CD4-positive, alpha-beta T cell (primary cell): ENCODE data around the gene TMUB1. TPM values are rescaled to one million over a fixed set of nuclear protein-coding genes. Genes with fewer than 3 reads are reported as not detected.

Experiments used
- ATAC-seq: fragments of 200-7000 bp; cut with Tn5 transposase; one replicate; pipeline ENCODE4 v1.10.0; 2022; ENCODE audit warnings: mild to moderate bottlenecking; ENCODE audit not compliant: poor library complexity
- CTCF ChIA-PET: fragments of 350-600 bp; sonication (Branson Sonifier 250); formaldehyde crosslinking; loops from one replicate; lab custom pipeline; 2021; ENCODE audit warnings: antibody characterized with exemption, inconsistent platforms; lab: Charles Lee
- POLR2A ChIA-PET: fragments of 350-600 bp; sonication (Branson Sonifier 250); formaldehyde crosslinking; loops from one replicate; lab custom pipeline; 2021; ENCODE audit warnings: antibody characterized with exemption, inconsistent platforms; lab: Charles Lee
- DNase-seq, 14 experiments: peaks; one replicate each; pipeline ENCODE4 v3.0.0-alpha.2; 2013 to 2020; ENCODE audit warnings: mixed read lengths in 2 of 14
- H3K27ac ChIP-seq, 2 donors: one replicate each; pipeline versions ENCODE4 v1.5.1 to v1.7.0; 2013; ENCODE audit warnings: low read length in 2 of 2, low read depth in 1 of 2, mild to moderate bottlenecking in 1 of 2
- H3K27me3 ChIP-seq, 2 experiments: 1 replicate in 1 of 2; 2 replicates in 1 of 2; pipeline versions ENCODE4 v1.6.1 to v1.7.0; 2013; ENCODE audit warnings: low read length in 2 of 2, control low read depth in 1 of 2, mild to moderate bottlenecking in 1 of 2, moderate library complexity in 1 of 2; ENCODE audit not compliant: insufficient read depth in 2 of 2, control insufficient read depth in 1 of 2
- H3K36me3 ChIP-seq: one replicate; pipeline ENCODE4 v1.6.1; 2013; ENCODE audit warnings: low read length, control low read depth; ENCODE audit not compliant: insufficient read depth
- H3K4me1 ChIP-seq: one replicate; pipeline ENCODE4 v1.6.1; 2013; ENCODE audit warnings: low read length, control low read depth; ENCODE audit not compliant: insufficient read depth
- H3K4me3 ChIP-seq: one replicate; pipeline ENCODE4 v1.5.1; 2013; ENCODE audit warnings: mild to moderate bottlenecking, low read length, moderate library complexity
- H3K9me3 ChIP-seq, 2 experiments: 1 replicate in 1 of 2; 2 replicates in 1 of 2; pipeline versions ENCODE4 v1.6.1 to v1.7.0; 2013; ENCODE audit warnings: low read length in 2 of 2, mild to moderate bottlenecking in 2 of 2, control low read depth in 1 of 2, moderate library complexity in 1 of 2; ENCODE audit not compliant: control insufficient read depth in 1 of 2, insufficient read depth in 1 of 2
- H3K27ac Mint-ChIP-seq: one replicate; pipeline ENCODE4 v1.8.0; 2020; ENCODE audit warnings: mixed read lengths
- H3K27me3 Mint-ChIP-seq: one replicate; pipeline ENCODE4 v1.8.0; 2021; ENCODE audit warnings: mixed read lengths
- H3K36me3 Mint-ChIP-seq: one replicate; pipeline ENCODE4 v1.8.0; 2021; ENCODE audit warnings: low read depth, mixed read lengths
- H3K4me1 Mint-ChIP-seq: one replicate; pipeline ENCODE4 v1.8.0; 2021; ENCODE audit warnings: low read depth, mixed read lengths
- H3K4me3 Mint-ChIP-seq: one replicate; pipeline ENCODE4 v1.8.0; 2020; ENCODE audit warnings: mild to moderate bottlenecking, mixed read lengths
- H3K9me3 Mint-ChIP-seq: one replicate; pipeline ENCODE4 v1.8.0; 2020; ENCODE audit warnings: mixed read lengths
- CTCF ChIP-seq: fragments of 200-600 bp; IDR thresholded peaks from one replicate; pipeline ENCODE4 v1.8.0; 2022; ENCODE audit warnings: antibody characterized with exemption, mild to moderate bottlenecking
- intact Hi-C, 2 experiments: fragments of 100-400 bp; cut with DNase I in 1 of 2; cut with micrococcal nuclease in 1 of 2; formaldehyde crosslinking; loops; one replicate each; pipeline versions ENCODE4 v1.15.1 to v1.9.0; 2023 to 2025; cut with DNase I, micrococcal nuclease
- total RNA-seq, 174 experiments: library from RNA in 2 of 174; stranded (reverse) in 2 of 174; gene quantifications; one replicate each; pipeline ENCODE4 v1.2.3 and lab custom pipeline; 2021 to 2026

TMUB1 gene
- total RNA-seq, 2 experiments from 2014 or later, result 44.5 to 46.6 TPM

DNA sequence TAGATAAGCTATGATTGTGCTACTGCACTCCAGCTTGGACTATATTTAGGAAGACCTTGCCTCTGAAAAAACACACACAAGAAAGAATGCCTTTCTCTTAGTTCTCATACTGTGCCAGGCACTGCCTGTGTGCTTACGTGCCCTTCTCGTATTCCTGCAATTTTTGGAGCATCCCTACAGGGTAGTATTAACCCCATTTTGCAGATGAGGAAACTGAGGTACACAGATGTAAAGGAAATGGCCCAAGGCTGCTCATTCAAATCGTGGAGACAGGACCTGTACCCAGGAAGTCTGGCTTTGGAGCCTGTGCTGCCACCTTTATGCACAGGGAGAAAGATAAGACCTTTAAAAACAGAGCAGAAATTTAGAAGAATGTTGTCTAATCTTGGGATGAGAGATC is 19.7 kb upstream of the TMUB1 start:
- no peak for DNase-seq
- no peaks in the 10 kb centered on the region for H3K4me1 ChIP-seq
- POLR2A ChIA-PET, result no interaction called here
- no peak overlapping the region for H3K27ac ChIP-seq
- Mint-ChIP-seq H3K27ac (no peak overlapping the region), H3K27me3 (no peaks in the 10 kb centered on the region), H3K4me1 (no peaks in the 10 kb centered on the region), H3K36me3 (no peaks in the 10 kb centered on the region), H3K4me3 (no peak overlapping the region), H3K9me3 (no peaks in the 10 kb centered on the region)
- intact Hi-C loops, result no loop called here
- H3K27me3 ChIP-seq, result no peaks in the 10 kb centered on the region
- no peak overlapping the region for H3K4me3 ChIP-seq
- H3K9me3 ChIP-seq, result no peaks in the 10 kb centered on the region
- TF ChIP-seq CTCF, result no peak
- ATAC-seq, result no peak
- no peaks in the 10 kb centered on the region for H3K36me3 ChIP-seq
- CTCF ChIA-PET, result no interaction called here

- POLR2A ChIA-PET, result no interaction called here
- Mint-ChIP-seq H3K36me3 (no peaks in the 10 kb centered on the region), H3K9me3 (no peaks in the 10 kb centered on the region), H3K4me3 (no peak overlapping the region), H3K27me3 (no peaks in the 10 kb centered on the region), H3K4me1 (no peaks in the 10 kb centered on the region), H3K27ac (no peak overlapping the region)
- TF ChIP-seq CTCF, result no peak
- no peaks in the 10 kb centered on the region for H3K9me3 ChIP-seq
- H3K4me3 ChIP-seq, result no peak overlapping the region
- ATAC-seq (no peak), DNase-seq (no peak)
- CTCF ChIA-PET, result no interaction called here
- no peaks in the 10 kb centered on the region for H3K27me3 ChIP-seq
- intact Hi-C loops, result no loop called here
- no peak overlapping the region for H3K27ac ChIP-seq
- H3K36me3 ChIP-seq, result no peaks in the 10 kb centered on the region
- H3K4me1 ChIP-seq, result no peaks in the 10 kb centered on the region
Observed at GRCh38 chr7:151101621-151102396, 18.5 kb upstream of the TMUB1 start.

- CTCF ChIA-PET, result interaction anchor here (1.1 kb wide), 1 partner anchor 82 kb away, joined by 3 read pairs; no protein-coding TSS in a partner anchor
- no peaks in the 10 kb centered on the region for H3K36me3 Mint-ChIP-seq
- no peak for TF ChIP-seq CTCF
- no peaks in the 10 kb centered on the region for H3K27me3 Mint-ChIP-seq
- Histone ChIP-seq H3K36me3 (no peaks in the 10 kb centered on the region), H3K27me3 (no peaks in the 10 kb centered on the region), H3K9me3 (no peaks in the 10 kb centered on the region), H3K4me3 (no peak overlapping the region), H3K27ac (no peak overlapping the region), H3K4me1 (peaks cover under 1% of the 10 kb centered on the region)
- POLR2A ChIA-PET, result no interaction called here
- intact Hi-C loops, result no loop called here
- H3K27ac Mint-ChIP-seq, result no peak overlapping the region
- DNase-seq, result no peak
- ATAC-seq, result no peak
- no peaks in the 10 kb centered on the region for H3K9me3 Mint-ChIP-seq
- no peaks in the 10 kb centered on the region for H3K4me1 Mint-ChIP-seq
- H3K4me3 Mint-ChIP-seq, result no peak overlapping the region
Observed at GRCh38 chr7:151100921-151101320, 17.6 kb upstream of the TMUB1 start.
